Heart left ventricle (tissue), 16 donors: ENCODE data around the gene IL20RB. TPM values are rescaled to one million over a fixed set of nuclear protein-coding genes. Genes with fewer than 3 reads are reported as not detected.

Experiments
- ATAC-seq, 4 donors: fragments of 200-7000 bp; cut with Tn5 transposase; one replicate each; pipeline ENCODE4 v1.9.1; 2020 to 2022; ENCODE audit warnings: moderate library complexity in 4 of 4, mild to moderate bottlenecking in 3 of 4, moderate number of reproducible peaks in 1 of 4
- DNase-seq, 5 donors: peaks; one replicate each; pipeline ENCODE4 v3.0.0-alpha.2; 2020
- H3K27ac ChIP-seq, 12 donors: fragments of 200-600 bp; sonication (generic) in 4 of 12; one replicate each; pipeline versions ENCODE4 v1.5.0 to v1.8.0; 2016 to 2022; ENCODE audit warnings: mild to moderate bottlenecking in 2 of 12
- H3K27me3 ChIP-seq, 9 donors: fragments of 200-600 bp; sonication (generic) in 2 of 9; one replicate each; pipeline versions ENCODE4 v1.5.1 to v1.8.0; 2016 to 2022; ENCODE audit warnings: mild to moderate bottlenecking in 3 of 9
- H3K36me3 ChIP-seq, 9 donors: fragments of 200-600 bp; sonication (generic) in 2 of 9; one replicate each; pipeline versions ENCODE4 v1.5.0 to v1.8.0; 2018 to 2022; ENCODE audit warnings: mild to moderate bottlenecking in 2 of 9
- H3K4me1 ChIP-seq, 12 donors: fragments of 200-600 bp; sonication (generic) in 4 of 12; one replicate each; pipeline versions ENCODE4 v1.5.0 to v1.8.0; 2016 to 2022; ENCODE audit warnings: mild to moderate bottlenecking in 3 of 12
- H3K4me3 ChIP-seq, 12 donors: fragments of 200-600 bp; sonication (generic) in 4 of 12; one replicate each; pipeline versions ENCODE4 v1.5.0 to v1.8.0; 2017 to 2022; ENCODE audit warnings: mild to moderate bottlenecking in 9 of 12, moderate library complexity in 4 of 12
- H3K9me3 ChIP-seq, 12 donors: fragments of 200-600 bp; sonication (generic) in 4 of 12; one replicate each; pipeline versions ENCODE4 v1.5.0 to v1.8.0; 2016 to 2022; ENCODE audit warnings: mild to moderate bottlenecking in 1 of 12
- POLR2A ChIP-seq, 2 donors: fragments of 450-650 bp; IDR thresholded peaks; one replicate each; pipeline ENCODE4 v1.6.1; 2017; ENCODE audit warnings: antibody characterized with exemption in 2 of 2, mild to moderate bottlenecking in 2 of 2, moderate library complexity in 2 of 2
- WGBS, 4 donors: extraction: QIAGEN DNeasy Blood & Tissue Kit in 2 of 4; methylation state at CpG; one replicate each; pipeline versions ENCODE4 v1.1.5 to v1.1.7; 2013 to 2018; 5-methylcytosine and 5-hydroxymethylcytosine counted together
- intact Hi-C, 10 donors: fragments of 100-400 bp; cut with DNase I; formaldehyde crosslinking; loops; one replicate each; pipeline versions ENCODE4 v1.11.1 to v1.14.2; 2022
- polyA plus RNA-seq, 2 donors: library from polyadenylated mRNA; stranded (reverse); fragments of 200-250 nt; gene quantifications; one replicate each; pipeline ENCODE4 v1.2.3, GENCODE V29; 2013
- total RNA-seq, 9 donors: library from RNA; depleted of rRNA in 2 of 9; stranded (reverse); fragments of >200 nt in 2 of 9; fragmentation: NEBNext Ultra II Directional in 3 of 9; extraction: Animal tissue kit (Norgen Biotek cat#: 25700) in 3 of 9; gene quantifications; one replicate each; pipeline versions ENCODE4 v1.1.0 to v1.2.4, GENCODE V29; 2016 to 2023
- TF ChIP-seq, protein P1 (sequence below), 12 donors: fragments of 200-600 bp; sonication (generic) in 4 of 12; IDR thresholded peaks; one replicate each; pipeline versions ENCODE4 v1.5.0 to v1.8.0; 2018 to 2022; ENCODE audit warnings: antibody characterized with exemption in 12 of 12, mild to moderate bottlenecking in 5 of 12
- donor health status: ischemic (EF 13 %, LVEDD 7.1; RV severe dilation, severe dysfunction).
- donor health status: healthy with polysubstance abuse.
- donor health status: DM: no; HTN: yes; CAD: no.
- donor health status: DM: no; HTN: no; CAD: no.
- donor health status: ischemic (EF 25% LVEDD 6.9; RV normal size, moderate dysfunction).
- donor health status: ischemic (EF 25% LVEDD 5.7; RV mildly dilated, moderate dysfunction).
- donor health status: healthy.
- donor health status: DM: yes; HTN: yes; CAD: no.
- donor health status: ischemic (EF 35%, LVEDD 5.7; RV mildly dilated, moderate dysfunction).
- donor health status: nonischemic (EF 11% LVEDD 7.7; RV severe dilation, severe dysfunction).
- donor health status: DM: yes; HTN: yes; CAD: no.
- donor health status: PGD.
- donor health status: ischemic (EF 29% LVEDD 5.4; RV normal size, mild dysfunction).
- donor health status: nonischemic (EF 23%, LVEDD 6.1; RV moderate dilation, normal function).

The IL20RB gene
- total and polyA plus RNA-seq, 11 donors = 0.14 to 1.1 (median 0.44) TPM

DNA sequence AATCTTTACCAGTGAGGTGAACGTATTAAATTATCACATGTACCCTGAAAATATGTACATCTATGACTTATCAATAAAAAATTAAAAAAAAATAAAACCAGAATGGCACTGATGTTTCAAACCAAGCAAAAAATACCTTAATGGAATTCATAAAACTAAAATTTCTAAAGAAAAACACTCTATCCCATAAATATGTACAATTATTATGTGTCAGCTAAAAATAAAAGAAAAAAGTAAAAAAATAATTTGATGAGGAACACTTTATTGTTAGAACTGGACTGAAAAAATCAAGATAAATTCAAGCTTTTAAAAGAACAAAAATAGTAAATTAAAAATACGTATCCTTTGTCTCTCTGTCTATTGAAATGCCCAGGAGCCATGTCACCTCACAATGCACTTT, 63.1 kb downstream of the IL20RB start:
- Histone ChIP-seq H3K4me3 (no peak overlapping the region), H3K36me3 (no peaks in the 10 kb centered on the region), H3K27me3 (no peaks in the 10 kb centered on the region), H3K4me1 (no peaks in the 10 kb centered on the region), H3K9me3 (no peaks in the 10 kb centered on the region), H3K27ac (no peak overlapping the region)
- 85 to 91% (median 86%) methylated on average over 2 of the region's 2 CpGs for WGBS, 4 donors
- ATAC-seq (no peak), DNase-seq (no peak)
- intact Hi-C loops = no loop called here
- TF ChIP-seq POLR2A (IDR thresholded peaks at IDR 0.05) = no peak
- TF ChIP-seq, protein P1, sequence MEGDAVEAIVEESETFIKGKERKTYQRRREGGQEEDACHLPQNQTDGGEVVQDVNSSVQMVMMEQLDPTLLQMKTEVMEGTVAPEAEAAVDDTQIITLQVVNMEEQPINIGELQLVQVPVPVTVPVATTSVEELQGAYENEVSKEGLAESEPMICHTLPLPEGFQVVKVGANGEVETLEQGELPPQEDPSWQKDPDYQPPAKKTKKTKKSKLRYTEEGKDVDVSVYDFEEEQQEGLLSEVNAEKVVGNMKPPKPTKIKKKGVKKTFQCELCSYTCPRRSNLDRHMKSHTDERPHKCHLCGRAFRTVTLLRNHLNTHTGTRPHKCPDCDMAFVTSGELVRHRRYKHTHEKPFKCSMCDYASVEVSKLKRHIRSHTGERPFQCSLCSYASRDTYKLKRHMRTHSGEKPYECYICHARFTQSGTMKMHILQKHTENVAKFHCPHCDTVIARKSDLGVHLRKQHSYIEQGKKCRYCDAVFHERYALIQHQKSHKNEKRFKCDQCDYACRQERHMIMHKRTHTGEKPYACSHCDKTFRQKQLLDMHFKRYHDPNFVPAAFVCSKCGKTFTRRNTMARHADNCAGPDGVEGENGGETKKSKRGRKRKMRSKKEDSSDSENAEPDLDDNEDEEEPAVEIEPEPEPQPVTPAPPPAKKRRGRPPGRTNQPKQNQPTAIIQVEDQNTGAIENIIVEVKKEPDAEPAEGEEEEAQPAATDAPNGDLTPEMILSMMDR (IDR thresholded peaks at IDR 0.05) = no peak

DNA sequence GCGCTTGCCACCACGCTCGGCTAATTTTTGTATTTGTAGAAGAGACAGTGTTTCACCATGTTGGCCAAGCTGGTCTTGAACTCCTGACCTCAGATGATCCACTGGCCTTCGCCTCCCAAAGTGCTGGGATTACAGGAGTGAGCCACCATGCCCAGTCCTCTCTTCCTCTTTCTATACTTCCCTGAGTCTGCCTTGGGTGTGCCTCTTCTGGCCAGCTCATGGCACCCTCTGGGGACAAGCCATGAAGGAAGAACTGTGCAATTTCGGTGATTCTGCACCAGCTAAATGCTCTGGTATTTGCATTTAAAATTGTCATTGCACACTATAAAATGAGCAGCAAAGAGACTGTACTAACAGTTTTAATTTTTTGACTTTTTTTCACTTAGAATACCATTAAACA, 66.6 kb downstream of the IL20RB start:
- H3K27ac ChIP-seq = no peak overlapping the region
- no peak for TF ChIP-seq POLR2A (IDR thresholded peaks at IDR 0.05)
- TF ChIP-seq, protein P1 (IDR thresholded peaks at IDR 0.05) = no peak
- no peak for ATAC-seq
- peaks cover 0 to 5% (median 0%) of the 10 kb centered on the region in 9 donors for H3K27me3 ChIP-seq
- 92 to 96% (median 95%) methylated on average over 5 of the region's 5 CpGs for WGBS, 4 donors
- H3K9me3 ChIP-seq = no peaks in the 10 kb centered on the region
- no peak overlapping the region for H3K4me3 ChIP-seq
- intact Hi-C loops = no loop called here
- H3K4me1 ChIP-seq = no peaks in the 10 kb centered on the region
- H3K36me3 ChIP-seq = no peaks in the 10 kb centered on the region
- DNase-seq = no peak

DNA sequence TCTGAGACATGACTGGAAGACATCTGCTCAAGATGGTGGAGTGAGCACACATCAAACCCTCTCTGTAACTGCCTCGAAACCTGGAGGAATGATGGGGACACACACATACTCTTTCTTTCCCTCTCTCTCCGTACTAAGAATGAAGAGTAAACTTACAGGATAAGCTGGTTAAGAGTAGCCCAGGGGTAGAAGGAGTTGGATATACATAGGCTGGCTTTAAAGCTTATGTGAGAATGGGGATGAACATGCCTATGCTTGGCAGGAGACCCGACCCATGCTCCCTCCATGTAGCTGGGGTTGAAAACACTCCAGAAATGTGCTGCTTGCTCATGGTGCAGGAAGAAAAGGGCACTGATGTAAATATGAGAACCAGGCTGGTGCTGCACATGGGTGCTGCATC, 68.9 kb downstream of the IL20RB start:
- Histone ChIP-seq H3K27me3 (peaks cover 0 to 5% (median 0%) of the 10 kb centered on the region in 9 donors), H3K9me3 (no peaks in the 10 kb centered on the region), H3K36me3 (no peaks in the 10 kb centered on the region), H3K4me3 (no peak overlapping the region), H3K4me1 (no peaks in the 10 kb centered on the region), H3K27ac (no peak overlapping the region)
- TF ChIP-seq POLR2A (IDR thresholded peaks at IDR 0.05) = no peak
- TF ChIP-seq, protein P1 (IDR thresholded peaks at IDR 0.05) = no peak
- ATAC-seq = no peak
- 77 to 94% (median 91%) methylated on average over 3 of the region's 3 CpGs for WGBS, 4 donors
- DNase-seq = no peak
- intact Hi-C loops = no loop called here

DNA sequence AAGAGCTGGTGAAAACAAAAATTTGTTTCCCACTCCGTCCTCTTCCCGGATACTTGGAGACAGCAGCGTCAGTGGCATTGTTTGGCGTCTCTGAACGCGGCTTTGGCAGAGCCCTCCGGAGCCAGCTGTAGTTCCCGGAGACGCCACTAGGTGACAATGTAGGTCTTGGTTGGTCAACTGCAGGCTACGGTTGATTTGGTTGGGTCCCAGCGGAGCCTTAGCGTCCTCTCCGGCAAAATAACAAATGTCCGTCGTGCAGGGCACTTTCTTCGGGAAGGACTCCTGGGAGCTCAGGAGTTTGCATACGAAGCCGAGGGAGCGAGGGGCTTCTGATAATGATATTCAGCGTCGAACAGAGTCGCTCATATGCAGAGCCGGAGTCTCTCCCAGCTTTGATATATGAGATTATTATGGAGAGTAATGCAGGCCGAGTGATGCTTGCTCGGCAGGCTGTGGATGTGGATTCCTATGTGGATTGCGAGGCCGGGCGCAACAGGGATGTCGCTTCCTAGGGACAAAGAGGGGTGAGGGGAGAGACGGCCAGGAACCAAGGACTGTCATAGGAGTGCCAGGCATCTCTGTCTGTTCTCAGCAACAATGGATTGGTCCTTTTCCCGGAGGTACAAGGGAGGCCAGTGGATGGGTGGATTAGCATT, 74.8 kb downstream of the IL20RB start:
- peaks cover 0 to 12% (median 0%) of the 10 kb centered on the region in 12 donors for H3K4me1 ChIP-seq
- ATAC-seq = peak; percentile 74 to 94 (median 88)
- no peaks in the 10 kb centered on the region for H3K9me3 ChIP-seq
- H3K36me3 ChIP-seq = no peaks in the 10 kb centered on the region
- peaks cover 0 to 8% (median 3%) of the 10 kb centered on the region in 9 donors for H3K27me3 ChIP-seq
- intact Hi-C loops = loop anchor here in 8 of 10 donors (5.0 to 10.0 kb wide), 5 partner anchors 72 to 942 kb away; no protein-coding TSS in a partner anchor
- 2 to 4% (median 3%) methylated on average over 31 of the region's 31 CpGs for WGBS, 4 donors
- DNase-seq = peak; percentile 81 to 90 (median 84)
- peak overlapping the region in 10 of 12 donors; percentile 12 to 54 (median 41) for H3K4me3 ChIP-seq
- TF ChIP-seq, protein P1 (IDR thresholded peaks at IDR 0.05) = peak; percentile 96 to 99 (median 97)
- TF ChIP-seq POLR2A (IDR thresholded peaks at IDR 0.05) = no peak
- H3K27ac ChIP-seq = no peak overlapping the region
